Upper lobe of left lung (tissue), 6 donors: ENCODE results near the gene GABRG3. TPM values are rescaled to one million over a fixed set of nuclear protein-coding genes. Genes with fewer than 3 reads are reported as not detected.

Experiments used
- ATAC-seq, 2 donors: fragments of 200-7000 bp; cut with Tn5 transposase; one replicate each; pipeline ENCODE4 v1.9.1; 2022; ENCODE audit warnings: mild to moderate bottlenecking in 2 of 2, moderate library complexity in 2 of 2; ENCODE audit not compliant: low FRiP score in 2 of 2
- DNase-seq, 2 donors: peaks; one replicate each; pipeline ENCODE4 v3.0.0-alpha.2; 2019 to 2020
- H3K27ac ChIP-seq, 4 donors: fragments of 200-600 bp; sonication (generic); one replicate each; pipeline ENCODE4 v1.5.1; 2016 to 2019
- H3K27me3 ChIP-seq, 4 donors: fragments of 200-600 bp; sonication (generic); one replicate each; pipeline ENCODE4 v1.5.1; 2017 to 2019
- H3K36me3 ChIP-seq, 4 donors: fragments of 200-600 bp; sonication (generic); one replicate each; pipeline ENCODE4 v1.5.1; 2016 to 2019
- H3K4me1 ChIP-seq, 4 donors: fragments of 200-600 bp; sonication (generic); one replicate each; pipeline ENCODE4 v1.5.1; 2018 to 2019
- H3K4me3 ChIP-seq, 4 donors: fragments of 200-600 bp; sonication (generic); one replicate each; pipeline ENCODE4 v1.5.1; 2017 to 2019; ENCODE audit warnings: mild to moderate bottlenecking in 2 of 4, moderate library complexity in 1 of 4
- H3K9me3 ChIP-seq, 4 donors: fragments of 200-600 bp; sonication (generic); one replicate each; pipeline ENCODE4 v1.5.1; 2018 to 2019
- EP300 ChIP-seq, 4 donors: sonication (generic); formaldehyde crosslinking; IDR thresholded peaks; one replicate each; pipeline ENCODE4 v1.5.1; 2017; ENCODE audit warnings: antibody characterized with exemption in 4 of 4, control low read depth in 2 of 4
- POLR2A ChIP-seq, 4 donors: fragments of 450-650 bp; IDR thresholded peaks; one replicate each; pipeline ENCODE4 v1.5.1; 2016 to 2017; ENCODE audit warnings: antibody characterized with exemption in 4 of 4, mild to moderate bottlenecking in 2 of 4
- POLR2AphosphoS5 ChIP-seq, 2 donors: sonication (generic); formaldehyde crosslinking; IDR thresholded peaks; one replicate each; pipeline ENCODE4 v1.5.1; 2017; ENCODE audit warnings: antibody characterized with exemption in 2 of 2
- WGBS, 2 donors: methylation state at CpG; one replicate each; pipeline ENCODE4 v1.1.5; 2017 to 2018; 5-methylcytosine and 5-hydroxymethylcytosine counted together
- total RNA-seq, 6 donors: library from RNA; depleted of rRNA in 4 of 6; stranded (reverse); fragments of >200 nt in 4 of 6; gene quantifications; one replicate each; pipeline versions ENCODE4 v1.1.0 to v1.2.1, GENCODE V29; 2016 to 2021
- TF ChIP-seq, protein P1 (sequence below), 6 experiments: fragments of 450-650 bp in 4 of 6; fragments of 200-600 bp in 2 of 6; sonication (generic) in 2 of 6; IDR thresholded peaks; one replicate each; pipeline ENCODE4 v1.5.1; 2016 to 2019; ENCODE audit warnings: antibody characterized with exemption in 6 of 6
- donor health status: DM: no; HTN: no; CAD: no; lungs with moderate emphysema.
- donor health status: DM: no; HTN: yes; CAD: no; lungs with severe emphysema.

Gene GABRG3
- total RNA-seq, 6 donors from 2014 or later = not detected

DNA sequence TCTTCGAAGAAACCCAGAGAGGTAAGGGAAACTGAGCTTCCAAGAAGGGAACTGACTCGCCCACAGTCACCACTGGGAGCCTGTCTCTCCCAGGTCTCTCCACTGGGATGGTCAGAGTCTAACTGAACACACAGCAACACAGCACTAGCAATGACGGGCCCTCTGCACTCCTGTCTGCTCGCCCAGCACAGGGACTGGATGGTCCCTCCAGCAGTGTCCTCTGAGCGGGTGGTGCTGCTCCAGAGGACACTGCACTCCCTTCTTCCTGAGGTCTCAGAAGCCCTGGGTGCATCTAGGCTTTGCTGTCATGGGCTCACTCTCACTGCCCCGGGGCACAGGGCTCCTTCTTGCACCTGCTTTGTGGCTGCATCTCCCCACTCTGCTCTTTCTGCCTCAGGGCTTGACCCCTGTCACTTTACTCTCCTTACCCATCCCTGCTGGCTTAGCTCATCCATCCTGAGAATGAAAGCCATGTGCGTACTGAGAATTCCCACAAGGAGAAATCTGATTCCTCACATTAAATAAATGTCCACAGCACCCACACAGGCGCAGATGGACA is 356.6 kb downstream of the GABRG3 start:
- Histone ChIP-seq H3K27me3 (no peaks in the 10 kb centered on the region), H3K36me3 (no peaks in the 10 kb centered on the region), H3K4me3 (no peak overlapping the region), H3K27ac (no peak overlapping the region), H3K9me3 (no peaks in the 10 kb centered on the region), H3K4me1 (peaks cover 0 to 4% (median 0%) of the 10 kb centered on the region in 4 donors)
- DNase-seq (no peak), ATAC-seq (peak in 1 of 2 donors; percentile 54)
- TF ChIP-seq POLR2AphosphoS5 (IDR thresholded peaks at IDR 0.05) = no peak
- TF ChIP-seq, protein P1, sequence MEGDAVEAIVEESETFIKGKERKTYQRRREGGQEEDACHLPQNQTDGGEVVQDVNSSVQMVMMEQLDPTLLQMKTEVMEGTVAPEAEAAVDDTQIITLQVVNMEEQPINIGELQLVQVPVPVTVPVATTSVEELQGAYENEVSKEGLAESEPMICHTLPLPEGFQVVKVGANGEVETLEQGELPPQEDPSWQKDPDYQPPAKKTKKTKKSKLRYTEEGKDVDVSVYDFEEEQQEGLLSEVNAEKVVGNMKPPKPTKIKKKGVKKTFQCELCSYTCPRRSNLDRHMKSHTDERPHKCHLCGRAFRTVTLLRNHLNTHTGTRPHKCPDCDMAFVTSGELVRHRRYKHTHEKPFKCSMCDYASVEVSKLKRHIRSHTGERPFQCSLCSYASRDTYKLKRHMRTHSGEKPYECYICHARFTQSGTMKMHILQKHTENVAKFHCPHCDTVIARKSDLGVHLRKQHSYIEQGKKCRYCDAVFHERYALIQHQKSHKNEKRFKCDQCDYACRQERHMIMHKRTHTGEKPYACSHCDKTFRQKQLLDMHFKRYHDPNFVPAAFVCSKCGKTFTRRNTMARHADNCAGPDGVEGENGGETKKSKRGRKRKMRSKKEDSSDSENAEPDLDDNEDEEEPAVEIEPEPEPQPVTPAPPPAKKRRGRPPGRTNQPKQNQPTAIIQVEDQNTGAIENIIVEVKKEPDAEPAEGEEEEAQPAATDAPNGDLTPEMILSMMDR (IDR thresholded peaks at IDR 0.05) = no peak
- TF ChIP-seq POLR2A (IDR thresholded peaks at IDR 0.05) = no peak
- no peak for TF ChIP-seq EP300 (IDR thresholded peaks at IDR 0.05)
- WGBS, 2 donors = 72 to 75% methylated on average over 6 to 8 of the region's 8 CpGs

DNA sequence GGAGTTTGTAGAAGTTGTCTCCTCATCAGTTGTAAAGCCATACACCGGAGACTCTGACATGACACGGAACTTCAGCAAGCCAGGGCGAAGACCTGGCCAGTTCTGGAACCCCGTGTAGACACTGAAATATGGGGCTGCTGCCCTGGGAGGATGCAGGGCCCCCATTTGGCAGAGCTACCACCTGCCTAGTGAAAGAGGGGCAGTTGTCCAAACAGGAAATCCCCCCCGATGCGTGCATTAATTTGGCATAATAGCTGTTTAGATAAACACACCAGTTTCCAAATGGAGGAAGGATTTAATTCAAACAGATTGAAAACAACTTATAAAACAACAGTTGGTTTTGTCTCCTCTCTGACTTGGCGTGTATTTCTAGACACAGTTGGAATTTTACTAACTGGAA is 357.2 kb downstream of the GABRG3 start:
- Histone ChIP-seq H3K4me3 (no peak overlapping the region), H3K36me3 (no peaks in the 10 kb centered on the region), H3K27me3 (no peaks in the 10 kb centered on the region), H3K4me1 (peaks cover 0 to 4% (median 0%) of the 10 kb centered on the region in 4 donors), H3K27ac (no peak overlapping the region), H3K9me3 (no peaks in the 10 kb centered on the region)
- TF ChIP-seq EP300 (IDR thresholded peaks at IDR 0.05) (no peak), POLR2A (IDR thresholded peaks at IDR 0.05) (no peak), POLR2AphosphoS5 (IDR thresholded peaks at IDR 0.05) (no peak)
- TF ChIP-seq, protein P1 (IDR thresholded peaks at IDR 0.05) = no peak
- ATAC-seq (no peak), DNase-seq (no peak)
- 53 to 69% methylated on average over 7 of the region's 7 CpGs for WGBS, 2 donors

DNA sequence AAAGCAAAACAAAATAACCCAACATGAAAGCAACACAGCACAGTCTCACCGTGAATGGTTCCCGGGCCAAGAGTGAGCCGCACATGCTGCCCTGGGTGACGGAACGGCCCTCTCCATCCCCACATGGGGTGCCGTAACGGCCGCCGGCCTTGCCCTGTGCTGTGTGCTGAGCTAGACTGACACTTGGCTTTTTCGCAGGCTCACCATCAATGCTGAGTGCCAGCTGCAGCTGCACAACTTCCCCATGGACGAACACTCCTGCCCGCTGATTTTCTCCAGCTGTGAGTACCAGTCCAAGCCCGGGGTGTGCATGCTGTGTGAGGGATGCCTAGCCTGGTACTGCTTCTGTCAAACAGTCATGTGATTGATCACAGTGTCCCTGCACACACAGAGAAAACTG is 357.6 kb downstream of the GABRG3 start:
- Histone ChIP-seq H3K36me3 (no peaks in the 10 kb centered on the region), H3K4me3 (no peak overlapping the region), H3K4me1 (peaks cover 0 to 4% (median 0%) of the 10 kb centered on the region in 4 donors), H3K27me3 (no peaks in the 10 kb centered on the region), H3K27ac (no peak overlapping the region), H3K9me3 (no peaks in the 10 kb centered on the region)
- DNase-seq (no peak), ATAC-seq (no peak)
- WGBS, 2 donors = 20 to 64% methylated on average over 1 to 13 of the region's 13 CpGs
- TF ChIP-seq POLR2A (IDR thresholded peaks at IDR 0.05) = no peak
- no peak for TF ChIP-seq EP300 (IDR thresholded peaks at IDR 0.05)
- TF ChIP-seq, protein P1 (IDR thresholded peaks at IDR 0.05) = no peak
- TF ChIP-seq POLR2AphosphoS5 (IDR thresholded peaks at IDR 0.05) = no peak

DNA sequence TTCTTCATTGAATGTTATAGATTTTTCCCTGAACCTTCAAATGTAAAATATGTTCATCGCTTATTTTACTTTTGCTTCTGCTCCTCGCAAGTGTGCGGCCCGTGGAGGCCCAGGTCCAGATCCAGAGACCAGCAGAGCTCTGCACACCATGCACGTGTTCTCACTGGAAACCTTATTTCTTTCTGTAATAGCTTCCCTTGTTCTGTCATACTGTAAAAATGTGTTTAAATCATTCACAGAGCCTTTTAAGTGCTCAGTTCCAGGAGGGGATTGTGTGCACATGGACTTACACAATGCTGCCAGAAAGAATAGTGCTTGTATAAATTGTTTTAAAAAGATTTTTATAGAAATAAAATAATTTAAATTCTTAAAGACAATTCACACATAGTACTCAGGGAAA is 359.3 kb downstream of the GABRG3 start:
- no peak for DNase-seq
- Histone ChIP-seq H3K27me3 (no peaks in the 10 kb centered on the region), H3K9me3 (no peaks in the 10 kb centered on the region), H3K27ac (no peak overlapping the region), H3K4me3 (no peak overlapping the region), H3K36me3 (no peaks in the 10 kb centered on the region), H3K4me1 (peaks cover 0 to 4% (median 0%) of the 10 kb centered on the region in 4 donors)
- 91 to 92% methylated on average over 5 of the region's 5 CpGs for WGBS, 2 donors
- TF ChIP-seq, protein P1 (IDR thresholded peaks at IDR 0.05) = no peak
- TF ChIP-seq EP300 (IDR thresholded peaks at IDR 0.05) (no peak), POLR2AphosphoS5 (IDR thresholded peaks at IDR 0.05) (no peak), POLR2A (IDR thresholded peaks at IDR 0.05) (no peak)
- ATAC-seq = no peak

DNA sequence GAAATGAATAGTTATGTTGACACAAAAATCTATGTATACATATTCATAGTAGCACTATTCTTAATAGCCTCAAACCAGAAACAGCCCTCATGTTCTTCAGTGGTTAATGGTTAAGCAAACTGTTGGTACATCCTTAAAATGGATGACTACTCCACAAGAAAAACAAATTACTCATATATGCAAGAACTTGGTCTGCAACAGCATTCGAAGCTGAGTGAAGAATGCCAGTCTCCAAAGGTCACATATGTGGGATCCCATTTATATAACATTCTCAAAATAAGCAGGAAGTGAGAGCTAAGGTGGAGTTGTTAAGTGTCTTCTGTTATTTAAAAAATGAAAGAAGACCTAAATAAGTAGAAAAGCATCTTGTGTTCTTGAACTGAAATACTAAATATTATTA is 365.7 kb downstream of the GABRG3 start:
- Histone ChIP-seq H3K36me3 (no peaks in the 10 kb centered on the region), H3K4me3 (no peak overlapping the region), H3K4me1 (no peaks in the 10 kb centered on the region), H3K27ac (no peak overlapping the region), H3K27me3 (no peaks in the 10 kb centered on the region), H3K9me3 (no peaks in the 10 kb centered on the region)
- ATAC-seq (no peak), DNase-seq (no peak)
- TF ChIP-seq EP300 (IDR thresholded peaks at IDR 0.05) (no peak), POLR2AphosphoS5 (IDR thresholded peaks at IDR 0.05) (no peak), POLR2A (IDR thresholded peaks at IDR 0.05) (no peak)
- TF ChIP-seq, protein P1 (IDR thresholded peaks at IDR 0.05) = no peak
- whole genome bisulfite sequencing, 2 donors = 62 to 71% methylated on average over 1 of the region's 1 CpG
